Neural progenitor cell (in vitro differentiated cells): Measurements from ENCODE around the gene CYBC1. TPM values are rescaled to one million over a fixed set of nuclear protein-coding genes. Genes with fewer than 3 reads are reported as not detected.

Experiments used
- DNase-seq: peaks from one replicate; pipeline ENCODE4 v3.0.0-alpha.2; 2016; ENCODE audit warnings: low spot score
- H2AFZ ChIP-seq: fragments of 200-600 bp; sonication (generic); replicated peaks from 2 replicates; pipeline ENCODE4 v1.6.1; 2016; ENCODE audit warnings: antibody characterized with exemption
- H3F3A ChIP-seq: fragments of 200-600 bp; sonication (generic); 2 replicates; pipeline ENCODE4 v1.6.1; 2016; ENCODE audit warnings: antibody characterized with exemption, low read depth
- H3K27ac ChIP-seq: fragments of 200-600 bp; sonication (generic); 2 replicates; pipeline ENCODE4 v1.5.1; 2016; ENCODE audit warnings: mild to moderate bottlenecking
- H3K27me3 ChIP-seq: fragments of 200-600 bp; sonication (generic); 2 replicates; pipeline ENCODE4 v1.6.1; 2016; ENCODE audit warnings: mild to moderate bottlenecking, moderate library complexity
- H3K36me3 ChIP-seq: fragments of 200-600 bp; sonication (generic); 2 replicates; pipeline ENCODE4 v1.5.1; 2016
- H3K4me1 ChIP-seq: fragments of 200-600 bp; sonication (generic); 2 replicates; pipeline ENCODE4 v1.6.1; 2016; ENCODE audit warnings: mixed run types
- H3K4me2 ChIP-seq: fragments of 200-600 bp; sonication (generic); 2 replicates; pipeline ENCODE4 v1.6.1; 2016
- H3K4me3 ChIP-seq: fragments of 200-600 bp; sonication (generic); 2 replicates; pipeline ENCODE4 v1.5.1; 2016
- H3K79me2 ChIP-seq: fragments of 200-600 bp; sonication (generic); 2 replicates; pipeline ENCODE4 v1.6.1; 2016; ENCODE audit warnings: low read depth
- H3K9ac ChIP-seq: fragments of 200-600 bp; sonication (generic); 2 replicates; pipeline ENCODE4 v1.6.1; 2016
- H3K9me3 ChIP-seq: fragments of 200-600 bp; sonication (generic); 2 replicates; pipeline ENCODE4 v1.5.1; 2016; ENCODE audit warnings: low read depth
- H4K20me1 ChIP-seq: fragments of 200-600 bp; sonication (generic); 2 replicates; pipeline ENCODE4 v1.6.1; 2016; ENCODE audit warnings: low read depth
- H3K27ac Mint-ChIP-seq: 3 replicates; pipeline ENCODE4 v1.8.0; 2021; ENCODE audit warnings: mixed read lengths
- H3K27me3 Mint-ChIP-seq: 2 replicates; pipeline ENCODE4 v1.8.0; 2022; ENCODE audit warnings: low read depth, mild to moderate bottlenecking, inconsistent platforms, moderate library complexity, mixed read lengths; ENCODE audit not compliant: insufficient read depth
- H3K36me3 Mint-ChIP-seq: 3 replicates; pipeline ENCODE4 v1.8.0; 2021; ENCODE audit warnings: mixed read lengths
- H3K4me1 Mint-ChIP-seq: 3 replicates; pipeline ENCODE4 v1.8.0; 2021; ENCODE audit warnings: mixed read lengths
- H3K4me3 Mint-ChIP-seq: 3 replicates; pipeline ENCODE4 v1.8.0; 2021; ENCODE audit warnings: mild to moderate bottlenecking, moderate library complexity, mixed read lengths
- H3K9me3 Mint-ChIP-seq: 3 replicates; pipeline ENCODE4 v1.8.0; 2020; ENCODE audit warnings: mixed read lengths
- EZH2 ChIP-seq: fragments of 200-600 bp; sonication (generic); IDR thresholded peaks from 2 replicates; pipeline ENCODE4 v1.6.1; 2017; ENCODE audit warnings: antibody characterized with exemption, mild to moderate bottlenecking, moderate library complexity
- EZH2phosphoT487 ChIP-seq: fragments of 200-600 bp; sonication (generic); IDR thresholded peaks from 2 replicates; pipeline ENCODE4 v1.6.1; 2017; ENCODE audit warnings: antibody characterized with exemption
- total RNA-seq: library from RNA; depleted of rRNA; stranded (reverse); fragments of >200 nt; gene quantifications from 2 replicates; pipeline ENCODE4 v1.2.3, GENCODE V29; 2015; ENCODE audit warnings: low replicate concordance
- TF ChIP-seq, protein P1 (sequence below): fragments of 200-600 bp; sonication (generic); IDR thresholded peaks from 2 replicates; pipeline ENCODE4 v1.5.1; 2017; ENCODE audit warnings: antibody characterized with exemption, mild to moderate bottlenecking

CYBC1 gene
- total RNA-seq, 1 donor from 2014 or later, result 75.1 TPM

DNA sequence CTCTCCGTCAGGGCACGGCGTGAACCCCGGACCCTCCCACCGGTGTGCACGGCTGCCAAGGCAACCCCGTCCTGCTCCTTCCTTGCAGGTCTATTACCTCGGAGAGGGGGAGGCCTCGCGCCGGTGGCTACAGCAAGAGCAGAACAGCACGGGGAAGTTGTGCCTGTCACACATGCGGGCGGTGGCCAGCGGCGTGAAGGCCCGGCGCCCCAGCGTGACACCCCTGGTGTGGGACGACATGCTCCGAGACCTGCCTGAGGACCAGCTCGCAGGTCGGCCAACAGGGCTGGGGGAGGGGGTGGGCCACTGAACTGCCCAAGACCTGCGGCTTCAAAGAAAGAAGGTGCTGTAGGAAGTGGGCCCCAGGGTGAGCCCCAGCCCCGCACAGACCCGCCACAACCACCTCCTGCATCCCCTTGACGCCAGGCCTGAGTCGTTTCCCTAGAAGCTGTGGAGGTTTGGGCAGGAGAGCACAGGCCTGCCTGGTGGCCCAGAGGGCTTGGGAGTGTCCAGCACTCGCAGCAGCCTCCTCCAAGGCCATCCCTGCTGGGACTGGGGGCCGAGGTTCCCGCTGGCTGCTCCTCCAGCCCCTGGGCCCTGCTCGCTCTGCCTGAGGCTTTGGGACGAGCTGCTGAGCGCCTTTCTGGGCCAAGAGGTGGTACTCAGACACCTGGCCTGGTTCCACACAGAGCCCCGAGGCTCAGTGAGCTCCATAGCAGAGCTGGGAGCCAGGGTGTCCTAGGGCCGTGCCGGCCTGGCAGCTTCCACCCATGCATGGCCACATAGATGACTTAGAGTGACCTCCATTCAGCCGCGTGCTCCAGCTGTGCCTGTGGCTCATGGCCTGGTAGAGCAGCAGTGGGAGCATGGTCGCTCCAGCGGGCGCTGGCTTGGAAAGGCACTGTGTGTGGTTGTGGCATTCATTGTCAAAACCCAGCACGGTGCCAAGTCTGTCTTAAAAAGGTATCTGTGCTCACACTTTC is 14.7 kb downstream of the CYBC1 start:
- Histone ChIP-seq H3K9me3 (no peaks in the 10 kb centered on the region), H3K27ac (no peak overlapping the region), H3F3A (peaks cover 4% of the 10 kb centered on the region), H3K36me3 (no peaks in the 10 kb centered on the region), H3K27me3 (no peaks in the 10 kb centered on the region), H2AFZ (no peak overlapping the region), H3K4me3 (no peak overlapping the region), H4K20me1 (no peaks in the 10 kb centered on the region), H3K4me1 (no peaks in the 10 kb centered on the region), H3K9ac (no peak overlapping the region), H3K4me2 (no peak overlapping the region), H3K79me2 (no peaks in the 10 kb centered on the region)
- H3K4me1 Mint-ChIP-seq, result peaks cover 7% of the 10 kb centered on the region
- H3K4me3 Mint-ChIP-seq, result no peak overlapping the region
- no peak for DNase-seq
- TF ChIP-seq, protein P1, sequence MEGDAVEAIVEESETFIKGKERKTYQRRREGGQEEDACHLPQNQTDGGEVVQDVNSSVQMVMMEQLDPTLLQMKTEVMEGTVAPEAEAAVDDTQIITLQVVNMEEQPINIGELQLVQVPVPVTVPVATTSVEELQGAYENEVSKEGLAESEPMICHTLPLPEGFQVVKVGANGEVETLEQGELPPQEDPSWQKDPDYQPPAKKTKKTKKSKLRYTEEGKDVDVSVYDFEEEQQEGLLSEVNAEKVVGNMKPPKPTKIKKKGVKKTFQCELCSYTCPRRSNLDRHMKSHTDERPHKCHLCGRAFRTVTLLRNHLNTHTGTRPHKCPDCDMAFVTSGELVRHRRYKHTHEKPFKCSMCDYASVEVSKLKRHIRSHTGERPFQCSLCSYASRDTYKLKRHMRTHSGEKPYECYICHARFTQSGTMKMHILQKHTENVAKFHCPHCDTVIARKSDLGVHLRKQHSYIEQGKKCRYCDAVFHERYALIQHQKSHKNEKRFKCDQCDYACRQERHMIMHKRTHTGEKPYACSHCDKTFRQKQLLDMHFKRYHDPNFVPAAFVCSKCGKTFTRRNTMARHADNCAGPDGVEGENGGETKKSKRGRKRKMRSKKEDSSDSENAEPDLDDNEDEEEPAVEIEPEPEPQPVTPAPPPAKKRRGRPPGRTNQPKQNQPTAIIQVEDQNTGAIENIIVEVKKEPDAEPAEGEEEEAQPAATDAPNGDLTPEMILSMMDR, result no peak
- TF ChIP-seq EZH2 (no peak), EZH2phosphoT487 (no peak)
- no peak overlapping the region for H3K27ac Mint-ChIP-seq
- H3K27me3 Mint-ChIP-seq, result peaks cover 2% of the 10 kb centered on the region
- H3K9me3 Mint-ChIP-seq, result no peaks in the 10 kb centered on the region
- no peaks in the 10 kb centered on the region for H3K36me3 Mint-ChIP-seq

DNA sequence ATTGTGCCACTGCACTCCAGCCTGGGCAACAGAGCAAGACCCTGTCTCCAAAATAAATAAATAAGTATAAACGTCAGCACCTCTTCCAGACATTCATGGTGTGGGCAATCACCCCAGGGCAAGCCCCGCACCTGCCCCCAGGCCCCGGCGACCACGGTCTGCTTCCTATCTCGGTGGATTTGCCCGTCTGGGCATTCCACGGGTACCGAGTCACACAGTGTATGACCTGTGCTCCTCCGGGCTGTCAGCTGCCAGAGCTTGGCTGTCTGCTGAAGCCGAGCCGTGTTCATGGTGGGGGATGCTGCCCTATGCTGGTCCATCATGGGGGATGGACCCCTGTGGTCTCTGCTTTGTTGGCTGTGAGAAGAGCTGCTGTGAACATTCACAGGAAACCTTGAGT is 15.4 kb downstream of the CYBC1 start:
- no peak for DNase-seq
- no peaks in the 10 kb centered on the region for H3K36me3 ChIP-seq
- Mint-ChIP-seq H3K9me3 (no peaks in the 10 kb centered on the region), H3K27me3 (peaks cover 2% of the 10 kb centered on the region), H3K4me1 (no peaks in the 10 kb centered on the region), H3K4me3 (no peak overlapping the region), H3K27ac (no peak overlapping the region), H3K36me3 (no peaks in the 10 kb centered on the region)
- no peaks in the 10 kb centered on the region for H3K9me3 ChIP-seq
- H3F3A ChIP-seq, result no peaks in the 10 kb centered on the region
- no peaks in the 10 kb centered on the region for H4K20me1 ChIP-seq
- no peak overlapping the region for H3K27ac ChIP-seq
- no peaks in the 10 kb centered on the region for H3K27me3 ChIP-seq
- H3K9ac ChIP-seq, result no peak overlapping the region
- no peak overlapping the region for H3K4me2 ChIP-seq
- TF ChIP-seq EZH2 (no peak), EZH2phosphoT487 (no peak)
- TF ChIP-seq, protein P1, result no peak
- H3K4me3 ChIP-seq, result no peak overlapping the region
- no peaks in the 10 kb centered on the region for H3K4me1 ChIP-seq
- no peaks in the 10 kb centered on the region for H3K79me2 ChIP-seq
- H2AFZ ChIP-seq, result no peak overlapping the region

DNA sequence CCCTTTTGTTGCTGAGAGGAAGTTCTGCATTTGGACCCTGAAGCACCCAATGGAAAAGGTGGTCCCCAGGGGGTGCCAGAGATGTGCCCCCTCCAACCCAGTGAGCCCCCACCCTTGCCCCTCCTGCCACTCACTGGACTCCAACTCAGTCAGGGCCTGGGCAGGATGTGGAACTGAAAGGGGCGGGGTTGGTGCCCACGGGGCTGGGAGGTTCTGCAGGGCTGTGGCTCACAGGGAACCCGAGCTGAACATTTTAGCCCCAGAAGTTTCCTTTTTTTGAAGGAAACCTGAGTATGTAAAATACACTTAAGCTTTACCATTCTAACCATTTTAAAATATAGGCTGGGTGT is 16.4 kb downstream of the CYBC1 start:
- no peaks in the 10 kb centered on the region for H3K36me3 Mint-ChIP-seq
- H3K9me3 ChIP-seq, result no peaks in the 10 kb centered on the region
- no peak for TF ChIP-seq EZH2
- H3K4me2 ChIP-seq, result no peak overlapping the region
- no peaks in the 10 kb centered on the region for H3K4me1 ChIP-seq
- no peaks in the 10 kb centered on the region for H3K9me3 Mint-ChIP-seq
- H3K79me2 ChIP-seq, result no peaks in the 10 kb centered on the region
- H3K36me3 ChIP-seq, result no peaks in the 10 kb centered on the region
- peaks cover 2% of the 10 kb centered on the region for H3K27me3 Mint-ChIP-seq
- no peak overlapping the region for H3K4me3 Mint-ChIP-seq
- no peak overlapping the region for H3K27ac ChIP-seq
- H3K27ac Mint-ChIP-seq, result no peak overlapping the region
- H3F3A ChIP-seq, result no peaks in the 10 kb centered on the region
- H2AFZ ChIP-seq, result no peak overlapping the region
- H3K4me3 ChIP-seq, result no peak overlapping the region
- no peaks in the 10 kb centered on the region for H4K20me1 ChIP-seq
- H3K9ac ChIP-seq, result no peak overlapping the region
- no peak for DNase-seq
- H3K4me1 Mint-ChIP-seq, result no peaks in the 10 kb centered on the region
- H3K27me3 ChIP-seq, result no peaks in the 10 kb centered on the region
